ENCODE measurements around the gene ATAD2B. TPM values are rescaled to one million over a fixed set of nuclear protein-coding genes. Genes with fewer than 3 reads are reported as not detected.

Gene ATAD2B
- total RNA-seq, 3 donors from 2014 or later, result 25.8 to 38.5 (median 27.9) TPM

- ATAC-seq (no peak), DNase-seq (no peak)
- H3K4me1 ChIP-seq (ENCODE audit: low read depth), result peaks cover 14% of the 10 kb centered on the region
- intact Hi-C loops (cut with DNase I, micrococcal nuclease), result no loop called here
- H3K4me3 ChIP-seq, result no peak overlapping the region
- no peak for TF ChIP-seq CTCF (IDR thresholded peaks at IDR 0.05)
- H3K36me3 ChIP-seq (ENCODE audit: low read depth), result no peaks in the 10 kb centered on the region
- no peaks in the 10 kb centered on the region for H3K9me3 ChIP-seq
Measured at GRCh38 chr2:23918837-23919489, 8.0 kb downstream of the ATAD2B start.

GRCh38 chr2:23916727-23917405 lies 10.1 kb downstream of the ATAD2B start:
- DNase-seq (no peak), ATAC-seq (no peak)
- Histone ChIP-seq H3K4me3 (no peak overlapping the region), H3K4me1 (ENCODE audit: low read depth) (peaks cover 14% of the 10 kb centered on the region), H3K9me3 (no peaks in the 10 kb centered on the region), H3K36me3 (ENCODE audit: low read depth) (no peaks in the 10 kb centered on the region)
- intact Hi-C loops (cut with DNase I, micrococcal nuclease), result no loop called here
- no peak for TF ChIP-seq CTCF (IDR thresholded peaks at IDR 0.05)

GRCh38 chr2:23915327-23915726 lies 11.6 kb downstream of the ATAD2B start:
- TF ChIP-seq CTCF (IDR thresholded peaks at IDR 0.05), result no peak
- Histone ChIP-seq H3K9me3 (no peaks in the 10 kb centered on the region), H3K4me1 (ENCODE audit: low read depth) (peaks cover 9% of the 10 kb centered on the region), H3K4me3 (no peak overlapping the region), H3K36me3 (ENCODE audit: low read depth) (no peaks in the 10 kb centered on the region)
- DNase-seq, result no peak
- intact Hi-C loops (cut with DNase I, micrococcal nuclease), result no loop called here
- no peak for ATAC-seq

- Histone ChIP-seq H3K4me1 (ENCODE audit: low read depth) (peaks cover 9% of the 10 kb centered on the region), H3K4me3 (no peak overlapping the region), H3K36me3 (ENCODE audit: low read depth) (no peaks in the 10 kb centered on the region), H3K9me3 (no peaks in the 10 kb centered on the region)
- intact Hi-C loops (cut with DNase I, micrococcal nuclease), result no loop called here
- peak; percentile 70 for ATAC-seq
- no peak for TF ChIP-seq CTCF (IDR thresholded peaks at IDR 0.05)
- DNase-seq, result no peak
Measured at GRCh38 chr2:23912054-23912453, 14.9 kb downstream of the ATAD2B start.

- DNase-seq (no peak), ATAC-seq (no peak)
- no peak for TF ChIP-seq CTCF (IDR thresholded peaks at IDR 0.05)
- no peaks in the 10 kb centered on the region for H3K9me3 ChIP-seq
- peaks cover 24% of the 10 kb centered on the region for H3K4me1 ChIP-seq (ENCODE audit: low read depth)
- no peaks in the 10 kb centered on the region for H3K36me3 ChIP-seq (ENCODE audit: low read depth)
- intact Hi-C loops (cut with DNase I, micrococcal nuclease), result no loop called here
- no peak overlapping the region for H3K4me3 ChIP-seq
Measured at GRCh38 chr2:23905155-23905554, 21.8 kb downstream of the ATAD2B start.

Data from mucosa of descending colon (tissue), 3 donors.